ENCODE results near the gene LMF1. TPM values are rescaled to one million over a fixed set of nuclear protein-coding genes. Genes with fewer than 3 reads are reported as not detected.

The LMF1 gene
- total and polyA plus RNA-seq, 2 donors = 9.8 to 16.8 TPM

GRCh38 chr16:984736-985636 lies 14.2 kb upstream of the LMF1 start:
- DNase-seq (ENCODE audit: extremely low spot score) = no peak
- no peak overlapping the region for H3K27ac ChIP-seq (ENCODE audit: low read depth)
- H3K4me3 ChIP-seq (ENCODE audit: low read depth, low read length) = no peak overlapping the region
- no peaks in the 10 kb centered on the region for H3K4me1 ChIP-seq (ENCODE audit: insufficient read depth)
- WGBS = 92% methylated on average over 78 of the region's 78 CpGs
- H3K36me3 ChIP-seq (ENCODE audit: insufficient read depth) = no peaks in the 10 kb centered on the region

- H3K4me1 ChIP-seq (ENCODE audit: insufficient read depth) = no peaks in the 10 kb centered on the region
- DNase-seq (ENCODE audit: extremely low spot score) = no peak
- WGBS = 77% methylated on average over 22 of the region's 22 CpGs
- H3K4me3 ChIP-seq (ENCODE audit: low read depth, low read length) = no peak overlapping the region
- H3K36me3 ChIP-seq (ENCODE audit: insufficient read depth) = no peaks in the 10 kb centered on the region
- H3K27ac ChIP-seq (ENCODE audit: low read depth) = no peak overlapping the region
These were observed 13.4 kb upstream of the LMF1 start for GRCh38 chr16:984121-984694.

GRCh38 chr16:983044-984030 lies 12.6 kb upstream of the LMF1 start:
- Histone ChIP-seq H3K4me1 (ENCODE audit: insufficient read depth) (no peaks in the 10 kb centered on the region), H3K4me3 (ENCODE audit: low read depth, low read length) (no peak overlapping the region), H3K36me3 (ENCODE audit: insufficient read depth) (no peaks in the 10 kb centered on the region), H3K27ac (ENCODE audit: low read depth) (no peak overlapping the region)
- DNase-seq (ENCODE audit: extremely low spot score) = no peak
- 55% methylated on average over 59 of the region's 59 CpGs for WGBS

- no peak for DNase-seq (ENCODE audit: extremely low spot score)
- no peaks in the 10 kb centered on the region for H3K4me1 ChIP-seq (ENCODE audit: insufficient read depth)
- no peaks in the 10 kb centered on the region for H3K36me3 ChIP-seq (ENCODE audit: insufficient read depth)
- H3K4me3 ChIP-seq (ENCODE audit: low read depth, low read length) = peak overlapping the region; percentile 51
- H3K27ac ChIP-seq (ENCODE audit: low read depth) = no peak overlapping the region
- WGBS = 8% methylated on average over 76 of the region's 76 CpGs
These were observed 11.6 kb upstream of the LMF1 start for GRCh38 chr16:982145-983043.

- under 1% methylated on average over 80 of the region's 80 CpGs for WGBS
- Histone ChIP-seq H3K4me1 (ENCODE audit: insufficient read depth) (no peaks in the 10 kb centered on the region), H3K4me3 (ENCODE audit: low read depth, low read length) (peak within 1 kb of the TSS; percentile 51), H3K36me3 (ENCODE audit: insufficient read depth) (no peaks in the 10 kb centered on the region), H3K27ac (ENCODE audit: low read depth) (no peak within 1 kb of the TSS)
- no peak for DNase-seq (ENCODE audit: extremely low spot score)
These were observed 10.9 kb upstream of the LMF1 start, which contains the start of gene SOX8 for GRCh38 chr16:981695-982144. Gene SOX8, plus strand, starts transcription at chr16:981770. Its CDS starts 153 bp downstream, at chr16:981923.

- Histone ChIP-seq H3K4me3 (ENCODE audit: low read depth, low read length) (peak overlapping the region; percentile 51), H3K4me1 (ENCODE audit: insufficient read depth) (no peaks in the 10 kb centered on the region), H3K27ac (ENCODE audit: low read depth) (no peak overlapping the region), H3K36me3 (ENCODE audit: insufficient read depth) (no peaks in the 10 kb centered on the region)
- 1% methylated on average over 31 of the region's 31 CpGs for WGBS
- no peak for DNase-seq (ENCODE audit: extremely low spot score)
These were observed 9.7 kb upstream of the LMF1 start for GRCh38 chr16:980595-980854.

- 37% methylated on average over 63 of the region's 63 CpGs for WGBS
- DNase-seq (ENCODE audit: extremely low spot score) = no peak
- Histone ChIP-seq H3K4me3 (ENCODE audit: low read depth, low read length) (peak overlapping the region; percentile 51), H3K27ac (ENCODE audit: low read depth) (no peak overlapping the region), H3K36me3 (ENCODE audit: insufficient read depth) (no peaks in the 10 kb centered on the region), H3K4me1 (ENCODE audit: insufficient read depth) (no peaks in the 10 kb centered on the region)
These were observed 9.2 kb upstream of the LMF1 start for GRCh38 chr16:979859-980594.

GRCh38 chr16:979147-979546 lies 8.4 kb upstream of the LMF1 start:
- H3K36me3 ChIP-seq (ENCODE audit: insufficient read depth) = no peaks in the 10 kb centered on the region
- DNase-seq (ENCODE audit: extremely low spot score) = no peak
- 90% methylated on average over 14 of the region's 14 CpGs for WGBS

GRCh38 chr16:978403-978802 lies 7.6 kb upstream of the LMF1 start:
- DNase-seq (ENCODE audit: extremely low spot score) = no peak

More at GRCh38 chr16:979147-979546, 8.4 kb upstream of the LMF1 start:
- H3K27ac ChIP-seq (ENCODE audit: low read depth) = no peak overlapping the region
- H3K4me1 ChIP-seq (ENCODE audit: insufficient read depth) = no peaks in the 10 kb centered on the region
- no peak overlapping the region for H3K4me3 ChIP-seq (ENCODE audit: low read depth, low read length)

GRCh38 chr16:977896-978295 lies 7.1 kb upstream of the LMF1 start:
- Histone ChIP-seq H3K4me3 (ENCODE audit: low read depth, low read length) (no peak overlapping the region), H3K4me1 (ENCODE audit: insufficient read depth) (no peaks in the 10 kb centered on the region), H3K27ac (ENCODE audit: low read depth) (no peak overlapping the region), H3K36me3 (ENCODE audit: insufficient read depth) (no peaks in the 10 kb centered on the region)
- WGBS = 57% methylated on average over 8 of the region's 8 CpGs
- no peak for DNase-seq (ENCODE audit: extremely low spot score)

More at GRCh38 chr16:978403-978802, 7.6 kb upstream of the LMF1 start:
- no peaks in the 10 kb centered on the region for H3K36me3 ChIP-seq (ENCODE audit: insufficient read depth)
- H3K27ac ChIP-seq (ENCODE audit: low read depth) = no peak overlapping the region
- no peak overlapping the region for H3K4me3 ChIP-seq (ENCODE audit: low read depth, low read length)
- WGBS = 77% methylated on average over 9 of the region's 9 CpGs
- no peaks in the 10 kb centered on the region for H3K4me1 ChIP-seq (ENCODE audit: insufficient read depth)

- WGBS = 64% methylated on average over 27 of the region's 28 CpGs
- Histone ChIP-seq H3K36me3 (ENCODE audit: insufficient read depth) (no peaks in the 10 kb centered on the region), H3K4me3 (ENCODE audit: low read depth, low read length) (no peak overlapping the region), H3K27ac (ENCODE audit: low read depth) (no peak overlapping the region), H3K4me1 (ENCODE audit: insufficient read depth) (no peaks in the 10 kb centered on the region)
- DNase-seq (ENCODE audit: extremely low spot score) = no peak
These were observed 6.4 kb upstream of the LMF1 start for GRCh38 chr16:977081-977701.

GRCh38 chr16:976389-976931 lies 5.7 kb upstream of the LMF1 start:
- no peaks in the 10 kb centered on the region for H3K4me1 ChIP-seq (ENCODE audit: insufficient read depth)
- H3K27ac ChIP-seq (ENCODE audit: low read depth) = no peak overlapping the region
- no peak for DNase-seq (ENCODE audit: extremely low spot score)
- WGBS = 84% methylated on average over 24 of the region's 24 CpGs
- no peak overlapping the region for H3K4me3 ChIP-seq (ENCODE audit: low read depth, low read length)
- H3K36me3 ChIP-seq (ENCODE audit: insufficient read depth) = no peaks in the 10 kb centered on the region
